PFSK-1 (cell line): ENCODE data around the gene CCN2. TPM values are rescaled to one million over a fixed set of nuclear protein-coding genes. Genes with fewer than 3 reads are reported as not detected.

ENCODE experiments used
- FOXP2 ChIP-seq: optimal IDR thresholded peaks from 2 replicates; pipeline ENCODE3; 2011; ENCODE audit warnings: borderline replicate concordance, control low read depth, inconsistent platforms; ENCODE audit not compliant: insufficient read depth; ENCODE audit errors: extremely low read length, extremely low read depth
- POLR2AphosphoS5 ChIP-seq: IDR thresholded peaks from 2 replicates; pipeline ENCODE4 v1.6.1; 2012; ENCODE audit warnings: low read depth, mild to moderate bottlenecking, control low read depth, low read length, moderate library complexity
- REST ChIP-seq, 2 experiments: IDR thresholded peaks; 2 replicates each; pipeline versions ENCODE4 v1.6.1 to v1.8.0; 2011 to 2012; ENCODE audit warnings: low read depth in 2 of 2, low read length in 2 of 2, control low read depth in 1 of 2, inconsistent platforms in 1 of 2, mild to moderate bottlenecking in 1 of 2, moderate library complexity in 1 of 2; ENCODE audit not compliant: insufficient read depth in 1 of 2
- SIN3A ChIP-seq: IDR thresholded peaks from 2 replicates; pipeline ENCODE4 v1.6.1; 2012; ENCODE audit warnings: mild to moderate bottlenecking, low read length, moderate library complexity, borderline replicate concordance; ENCODE audit not compliant: insufficient read depth
- TAF1 ChIP-seq: IDR thresholded peaks from 2 replicates; pipeline ENCODE4 v1.6.1; 2012; ENCODE audit warnings: low read length, control low read depth, borderline replicate concordance; ENCODE audit not compliant: insufficient read depth
- polyA plus RNA-seq: library from polyadenylated mRNA; unstranded; fragments of >200 nt; gene quantifications from one replicate; pipeline ENCODE4 v1.2.1, GENCODE V29; 2012; ENCODE audit warnings: low read depth, missing spikeins; ENCODE audit not compliant: insufficient read length

Gene CCN2
- polyA plus RNA-seq, result 119 TPM

GRCh38 chr6:131950767-131951575, at the start of gene CCN2:
Gene CCN2 (minus strand): TSS chr6:131951372. CDS start chr6:131951172, 200 bp downstream.
- TF ChIP-seq SIN3A (peak; percentile 76; the same call in 1 of the 2 replicates), TAF1 (peak; percentile 90; the same call in 1 of the 2 replicates), POLR2AphosphoS5 (peak; percentile 96), FOXP2 (peak; percentile 86), REST (IDR thresholded peaks at IDR 0.05; ENCODE audit: insufficient read depth in 1 of 2, low read depth in 2 of 2, low read length in 2 of 2) (peak in 1 of 2 experiments; percentile 9; a peak in 1 of 4 replicates)

- TF ChIP-seq TAF1, result no peak
- TF ChIP-seq REST (IDR thresholded peaks at IDR 0.05; ENCODE audit: insufficient read depth in 1 of 2, low read depth in 2 of 2, low read length in 2 of 2), result no peak
- TF ChIP-seq FOXP2, result no peak
- no peak for TF ChIP-seq SIN3A
- TF ChIP-seq POLR2AphosphoS5, result no peak
Observed at GRCh38 chr6:132000296-132000695, 49.1 kb upstream of the CCN2 start.

- TF ChIP-seq TAF1 (no peak), SIN3A (no peak), FOXP2 (no peak), REST (IDR thresholded peaks at IDR 0.05; ENCODE audit: insufficient read depth in 1 of 2, low read depth in 2 of 2, low read length in 2 of 2) (no peak), POLR2AphosphoS5 (no peak)
Observed at GRCh38 chr6:131999545-132000146, 48.5 kb upstream of the CCN2 start.

GRCh38 chr6:131998255-131998982, 47.2 kb upstream of the CCN2 start:
- TF ChIP-seq TAF1, result no peak
- no peak for TF ChIP-seq REST (IDR thresholded peaks at IDR 0.05; ENCODE audit: insufficient read depth in 1 of 2, low read depth in 2 of 2, low read length in 2 of 2)
